NCI-H2029 treated with DMSO at 0.1 percent for 48 hours (cell line): Measurements from ENCODE around the gene CDC20.

Experiments used
- DNase-seq: peaks from one replicate; lab custom pipeline; 2025; lab: John Stamatoyannopoulos, UW

The CDC20 gene

GRCh38 chr1:43329995-43330751 lies 28.6 kb upstream of the CDC20 start:
- no peak for DNase-seq

DNA sequence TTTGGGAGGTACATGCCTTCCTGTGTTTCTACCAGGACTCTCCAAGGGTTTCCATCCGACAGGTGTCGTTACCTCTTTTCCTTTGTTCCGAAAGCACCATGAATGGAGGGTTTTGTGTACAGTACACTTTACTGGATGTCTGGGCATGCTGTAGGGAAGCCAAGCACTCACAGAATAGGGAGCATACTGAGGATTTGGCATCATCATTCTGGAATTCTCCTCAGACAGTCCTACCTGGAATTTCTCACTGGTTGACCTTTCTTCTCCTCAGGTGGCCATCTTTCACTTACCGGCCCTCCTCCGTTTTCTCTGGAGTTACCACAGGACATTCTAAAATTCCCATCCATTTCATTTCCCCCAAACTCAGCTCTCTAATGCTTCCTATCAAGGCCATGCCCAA lies 27.1 kb upstream of the CDC20 start:
- peak; percentile 69 for DNase-seq

GRCh38 chr1:43334453-43335205 lies 24.2 kb upstream of the CDC20 start:
- DNase-seq, result no peak

DNA sequence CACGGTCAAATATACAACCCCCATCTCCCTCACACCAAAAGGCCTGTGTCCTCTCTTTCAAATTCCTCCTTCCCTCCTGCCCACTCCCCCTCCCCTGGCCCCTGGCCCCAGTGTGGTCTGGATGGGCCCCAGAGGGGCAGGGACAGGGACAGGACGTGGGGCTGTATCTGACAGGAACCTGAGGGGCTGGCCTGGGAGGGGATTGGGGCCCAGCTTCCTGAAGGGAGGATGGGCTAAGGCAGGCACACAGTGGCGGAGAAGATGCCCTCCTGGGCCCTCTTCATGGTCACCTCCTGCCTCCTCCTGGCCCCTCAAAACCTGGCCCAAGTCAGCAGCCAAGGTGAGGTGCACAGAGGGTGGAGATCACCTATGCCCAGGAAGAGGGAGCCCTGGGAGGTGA lies 21.2 kb upstream of the CDC20 start, which contains the start of gene MPL:
Gene MPL (plus strand): TSS at position 231 of the 400 bp plus-strand sequence. CDS start 31 bp downstream, at position 262.
- DNase-seq, result no peak

DNA sequence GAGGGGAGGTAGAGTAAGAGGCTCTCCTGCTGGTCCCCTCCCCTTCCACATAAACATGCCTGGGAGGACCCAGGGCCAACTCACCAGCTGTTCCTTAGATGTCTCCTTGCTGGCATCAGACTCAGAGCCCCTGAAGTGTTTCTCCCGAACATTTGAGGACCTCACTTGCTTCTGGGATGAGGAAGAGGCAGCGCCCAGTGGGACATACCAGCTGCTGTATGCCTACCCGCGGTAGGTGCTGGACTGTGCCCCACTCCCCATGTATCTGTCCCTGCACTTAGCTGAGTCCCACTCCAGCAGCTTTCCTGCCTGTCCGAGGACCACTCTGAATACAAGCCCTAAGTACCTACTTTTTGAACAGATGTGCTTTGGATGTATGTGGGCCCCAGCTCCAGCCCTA lies 20.8 kb upstream of the CDC20 start:
- no peak for DNase-seq

- no peak for DNase-seq
Observed at GRCh38 chr1:43339584-43340232, 19.1 kb upstream of the CDC20 start.

- no peak for DNase-seq
Observed at GRCh38 chr1:43340559-43340958, 18.2 kb upstream of the CDC20 start.

- no peak for DNase-seq
Observed at GRCh38 chr1:43344267-43344850, 14.4 kb upstream of the CDC20 start.

- no peak for DNase-seq
Observed at GRCh38 chr1:43345120-43345519, 13.7 kb upstream of the CDC20 start.

GRCh38 chr1:43346636-43347035 lies 12.1 kb upstream of the CDC20 start:
- DNase-seq, result no peak

DNA sequence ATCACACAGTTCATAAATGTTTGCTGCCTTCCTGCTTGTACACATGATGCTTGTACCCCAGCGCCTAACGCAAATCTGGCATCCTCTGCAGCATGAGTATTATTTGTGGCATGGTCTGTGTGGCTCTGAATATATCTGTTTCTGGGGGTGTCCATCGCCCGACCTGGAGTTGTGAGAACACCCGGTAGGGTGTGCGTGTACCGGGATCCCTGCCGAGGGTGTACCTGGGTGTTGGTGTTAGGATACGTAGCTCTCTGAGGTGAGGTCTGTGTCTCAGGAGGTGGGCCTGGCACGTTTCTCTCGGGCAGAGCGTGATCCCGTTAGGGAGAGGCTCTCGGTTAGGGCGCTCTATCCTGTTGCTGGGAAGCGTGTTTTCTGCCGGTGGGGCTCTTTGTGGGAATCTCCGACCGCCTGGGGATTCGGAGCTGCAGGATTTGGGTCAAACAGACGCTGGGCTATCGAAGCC lies 10.4 kb upstream of the CDC20 start:
- DNase-seq, result peak; percentile 69

- peak; percentile 95 for DNase-seq
Observed at GRCh38 chr1:43348809-43349593, 9.8 kb upstream of the CDC20 start.

- DNase-seq, result no peak
Observed at GRCh38 chr1:43349594-43350306, 9.0 kb upstream of the CDC20 start.

DNA sequence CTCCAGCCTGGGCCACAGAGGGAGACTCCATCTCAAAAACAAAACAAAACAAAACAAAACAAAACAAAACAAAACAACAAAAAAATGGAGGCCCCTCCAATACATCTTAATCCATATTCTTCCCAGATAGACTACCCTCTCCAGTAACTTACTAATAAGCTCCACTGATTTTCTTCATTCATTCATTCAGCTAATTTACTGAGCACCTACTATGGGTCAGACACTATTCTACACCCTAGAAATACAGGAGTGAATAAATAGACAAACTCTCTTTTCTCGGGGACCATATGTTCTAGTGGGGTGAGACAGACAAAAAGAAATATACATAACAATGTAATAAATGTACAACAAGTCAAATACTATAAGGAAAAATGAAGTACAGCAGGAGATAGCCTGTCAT lies 7.8 kb upstream of the CDC20 start:
- no peak for DNase-seq

- DNase-seq, result no peak
Observed at GRCh38 chr1:43351421-43352350, 7.1 kb upstream of the CDC20 start.

GRCh38 chr1:43352351-43352705 lies 6.5 kb upstream of the CDC20 start:
- no peak for DNase-seq

DNA sequence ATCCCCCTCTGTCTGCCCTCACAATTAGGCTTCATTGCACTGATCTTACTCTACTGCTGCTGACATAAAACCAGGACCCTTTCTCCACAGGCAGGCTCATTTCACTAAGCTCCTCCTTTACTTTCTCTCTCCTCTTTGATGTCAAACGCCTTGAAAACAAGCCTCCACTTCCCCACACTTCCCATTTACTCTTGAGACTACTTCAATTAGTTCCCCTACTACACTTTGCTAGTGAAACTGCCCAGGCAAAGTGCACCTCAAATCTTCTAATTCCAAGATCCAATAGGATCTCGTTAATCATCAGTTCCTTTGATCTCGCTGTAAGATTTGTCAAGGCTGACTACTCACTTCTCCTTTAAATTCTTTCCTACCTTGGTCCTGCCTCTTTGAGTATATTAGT lies 5.9 kb upstream of the CDC20 start:
- DNase-seq, result no peak

GRCh38 chr1:43354471-43354870 lies 4.3 kb upstream of the CDC20 start:
- no peak for DNase-seq

GRCh38 chr1:43354936-43355335 lies 3.8 kb upstream of the CDC20 start:
- no peak for DNase-seq

DNA sequence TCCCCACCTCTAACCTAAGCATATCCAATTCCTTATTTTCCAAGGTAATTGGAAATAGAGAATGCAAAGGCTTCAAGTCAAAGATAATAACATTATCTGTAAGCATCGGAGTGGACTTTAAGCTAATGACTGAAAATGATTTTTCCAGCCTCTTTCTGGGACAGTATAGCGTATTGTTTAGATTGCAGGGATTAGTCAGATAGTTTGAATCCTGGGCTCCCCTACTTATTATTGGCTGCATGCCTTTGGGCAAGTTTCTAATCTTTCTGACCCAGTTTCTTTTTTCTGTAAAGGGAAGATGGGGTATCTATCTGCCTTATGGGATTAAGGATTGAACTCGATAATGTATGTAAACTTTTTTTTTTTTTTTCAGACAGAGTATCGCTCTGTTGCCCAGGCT lies 1.5 kb upstream of the CDC20 start:
- DNase-seq, result no peak
